ENCODE measurements around the gene KRT7.

- TF ChIP-seq CTCF (IDR thresholded peaks at IDR 0.05), result no peak
- TF ChIP-seq POLR2A (IDR thresholded peaks at IDR 0.05), result no peak
- TF ChIP-seq POLR2AphosphoS5 (IDR thresholded peaks at IDR 0.05), result no peak
Measured at GRCh38 chr12:52263761-52264434, 30.9 kb downstream of the KRT7 start.

Data from gastroesophageal sphincter (tissue), 3 donors.